ENCODE data around the gene ZBTB7C. TPM values are rescaled to one million over a fixed set of nuclear protein-coding genes. Genes with fewer than 3 reads are reported as not detected.

The ZBTB7C gene
- total and polyA plus RNA-seq, 2 of the 8 experiments (the other 6 are each of a cell fraction or from before 2014, with no cell fraction given) = 0.15 to 0.45 TPM

DNA sequence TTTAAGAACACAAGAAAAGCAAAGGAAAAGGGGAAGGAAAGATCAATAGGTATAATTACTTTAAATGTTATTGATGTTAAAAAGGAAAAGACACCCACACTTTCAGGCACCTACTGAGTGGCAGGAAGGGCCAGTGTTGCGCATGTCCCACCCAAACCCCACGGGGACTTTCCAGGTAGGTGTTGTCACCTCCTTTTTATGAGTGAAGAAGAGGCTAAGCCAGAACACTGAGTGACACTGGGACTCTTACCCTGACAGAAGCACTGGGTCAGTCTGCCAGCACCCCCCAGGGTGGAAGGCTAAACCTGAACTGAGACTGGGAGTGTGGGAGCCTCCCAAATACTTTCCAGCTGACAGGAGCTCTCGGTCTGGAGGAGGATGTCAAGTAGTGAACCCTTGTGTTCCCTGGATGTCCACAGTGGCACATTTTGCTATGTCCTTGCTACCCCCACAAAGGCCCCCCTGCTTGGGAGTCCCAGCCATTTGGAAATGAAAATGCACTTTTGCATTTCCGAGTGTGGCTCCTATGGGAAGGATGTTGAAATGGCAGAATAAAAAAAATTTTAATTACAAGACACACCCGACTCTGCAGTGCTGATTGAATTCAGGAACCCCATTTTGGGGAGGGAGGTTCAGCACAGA, 387.8 kb downstream of the ZBTB7C start (continued):
- TF ChIP-seq ATF2 (IDR thresholded peaks at IDR 0.05; ENCODE audit: low read length) = no peak
- no peak for TF ChIP-seq RBBP5 (IDR thresholded peaks at IDR 0.05; ENCODE audit: borderline replicate concordance, low read depth, low read length)
- TF ChIP-seq, protein P1, sequence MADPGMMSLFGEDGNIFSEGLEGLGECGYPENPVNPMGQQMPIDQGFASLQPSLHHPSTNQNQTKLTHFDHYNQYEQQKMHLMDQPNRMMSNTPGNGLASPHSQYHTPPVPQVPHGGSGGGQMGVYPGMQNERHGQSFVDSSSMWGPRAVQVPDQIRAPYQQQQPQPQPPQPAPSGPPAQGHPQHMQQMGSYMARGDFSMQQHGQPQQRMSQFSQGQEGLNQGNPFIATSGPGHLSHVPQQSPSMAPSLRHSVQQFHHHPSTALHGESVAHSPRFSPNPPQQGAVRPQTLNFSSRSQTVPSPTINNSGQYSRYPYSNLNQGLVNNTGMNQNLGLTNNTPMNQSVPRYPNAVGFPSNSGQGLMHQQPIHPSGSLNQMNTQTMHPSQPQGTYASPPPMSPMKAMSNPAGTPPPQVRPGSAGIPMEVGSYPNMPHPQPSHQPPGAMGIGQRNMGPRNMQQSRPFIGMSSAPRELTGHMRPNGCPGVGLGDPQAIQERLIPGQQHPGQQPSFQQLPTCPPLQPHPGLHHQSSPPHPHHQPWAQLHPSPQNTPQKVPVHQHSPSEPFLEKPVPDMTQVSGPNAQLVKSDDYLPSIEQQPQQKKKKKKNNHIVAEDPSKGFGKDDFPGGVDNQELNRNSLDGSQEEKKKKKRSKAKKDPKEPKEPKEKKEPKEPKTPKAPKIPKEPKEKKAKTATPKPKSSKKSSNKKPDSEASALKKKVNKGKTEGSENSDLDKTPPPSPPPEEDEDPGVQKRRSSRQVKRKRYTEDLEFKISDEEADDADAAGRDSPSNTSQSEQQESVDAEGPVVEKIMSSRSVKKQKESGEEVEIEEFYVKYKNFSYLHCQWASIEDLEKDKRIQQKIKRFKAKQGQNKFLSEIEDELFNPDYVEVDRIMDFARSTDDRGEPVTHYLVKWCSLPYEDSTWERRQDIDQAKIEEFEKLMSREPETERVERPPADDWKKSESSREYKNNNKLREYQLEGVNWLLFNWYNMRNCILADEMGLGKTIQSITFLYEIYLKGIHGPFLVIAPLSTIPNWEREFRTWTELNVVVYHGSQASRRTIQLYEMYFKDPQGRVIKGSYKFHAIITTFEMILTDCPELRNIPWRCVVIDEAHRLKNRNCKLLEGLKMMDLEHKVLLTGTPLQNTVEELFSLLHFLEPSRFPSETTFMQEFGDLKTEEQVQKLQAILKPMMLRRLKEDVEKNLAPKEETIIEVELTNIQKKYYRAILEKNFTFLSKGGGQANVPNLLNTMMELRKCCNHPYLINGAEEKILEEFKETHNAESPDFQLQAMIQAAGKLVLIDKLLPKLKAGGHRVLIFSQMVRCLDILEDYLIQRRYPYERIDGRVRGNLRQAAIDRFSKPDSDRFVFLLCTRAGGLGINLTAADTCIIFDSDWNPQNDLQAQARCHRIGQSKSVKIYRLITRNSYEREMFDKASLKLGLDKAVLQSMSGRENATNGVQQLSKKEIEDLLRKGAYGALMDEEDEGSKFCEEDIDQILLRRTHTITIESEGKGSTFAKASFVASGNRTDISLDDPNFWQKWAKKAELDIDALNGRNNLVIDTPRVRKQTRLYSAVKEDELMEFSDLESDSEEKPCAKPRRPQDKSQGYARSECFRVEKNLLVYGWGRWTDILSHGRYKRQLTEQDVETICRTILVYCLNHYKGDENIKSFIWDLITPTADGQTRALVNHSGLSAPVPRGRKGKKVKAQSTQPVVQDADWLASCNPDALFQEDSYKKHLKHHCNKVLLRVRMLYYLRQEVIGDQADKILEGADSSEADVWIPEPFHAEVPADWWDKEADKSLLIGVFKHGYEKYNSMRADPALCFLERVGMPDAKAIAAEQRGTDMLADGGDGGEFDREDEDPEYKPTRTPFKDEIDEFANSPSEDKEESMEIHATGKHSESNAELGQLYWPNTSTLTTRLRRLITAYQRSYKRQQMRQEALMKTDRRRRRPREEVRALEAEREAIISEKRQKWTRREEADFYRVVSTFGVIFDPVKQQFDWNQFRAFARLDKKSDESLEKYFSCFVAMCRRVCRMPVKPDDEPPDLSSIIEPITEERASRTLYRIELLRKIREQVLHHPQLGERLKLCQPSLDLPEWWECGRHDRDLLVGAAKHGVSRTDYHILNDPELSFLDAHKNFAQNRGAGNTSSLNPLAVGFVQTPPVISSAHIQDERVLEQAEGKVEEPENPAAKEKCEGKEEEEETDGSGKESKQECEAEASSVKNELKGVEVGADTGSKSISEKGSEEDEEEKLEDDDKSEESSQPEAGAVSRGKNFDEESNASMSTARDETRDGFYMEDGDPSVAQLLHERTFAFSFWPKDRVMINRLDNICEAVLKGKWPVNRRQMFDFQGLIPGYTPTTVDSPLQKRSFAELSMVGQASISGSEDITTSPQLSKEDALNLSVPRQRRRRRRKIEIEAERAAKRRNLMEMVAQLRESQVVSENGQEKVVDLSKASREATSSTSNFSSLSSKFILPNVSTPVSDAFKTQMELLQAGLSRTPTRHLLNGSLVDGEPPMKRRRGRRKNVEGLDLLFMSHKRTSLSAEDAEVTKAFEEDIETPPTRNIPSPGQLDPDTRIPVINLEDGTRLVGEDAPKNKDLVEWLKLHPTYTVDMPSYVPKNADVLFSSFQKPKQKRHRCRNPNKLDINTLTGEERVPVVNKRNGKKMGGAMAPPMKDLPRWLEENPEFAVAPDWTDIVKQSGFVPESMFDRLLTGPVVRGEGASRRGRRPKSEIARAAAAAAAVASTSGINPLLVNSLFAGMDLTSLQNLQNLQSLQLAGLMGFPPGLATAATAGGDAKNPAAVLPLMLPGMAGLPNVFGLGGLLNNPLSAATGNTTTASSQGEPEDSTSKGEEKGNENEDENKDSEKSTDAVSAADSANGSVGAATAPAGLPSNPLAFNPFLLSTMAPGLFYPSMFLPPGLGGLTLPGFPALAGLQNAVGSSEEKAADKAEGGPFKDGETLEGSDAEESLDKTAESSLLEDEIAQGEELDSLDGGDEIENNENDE (IDR thresholded peaks at IDR 0.05; ENCODE audit: insufficient replicate concordance, low read length) = no peak
- no peak for TF ChIP-seq TBP (IDR thresholded peaks at IDR 0.05; ENCODE audit: low read depth, low read length)
- no peak for TF ChIP-seq CHD2 (IDR thresholded peaks at IDR 0.05; ENCODE audit: low read length)
- no peak for TF ChIP-seq ZNF274 (IDR thresholded peaks at IDR 0.05; ENCODE audit: borderline replicate concordance, extremely low read depth, low read length)
- no peak for TF ChIP-seq BCL11A (IDR thresholded peaks at IDR 0.05; ENCODE audit: low read depth in 2 of 2, low read length in 2 of 2)
